SW480 (cell line): Measurements from ENCODE around the gene SETD4.
A peak's percentile ranks its signal among the peaks of the same experiment; 100 is the strongest.

Experiments used
- DNase-seq: peaks from one replicate; pipeline ENCODE4 v3.0.0-alpha.2; 2016; ENCODE audit warnings: low spot score

Gene SETD4

DNA sequence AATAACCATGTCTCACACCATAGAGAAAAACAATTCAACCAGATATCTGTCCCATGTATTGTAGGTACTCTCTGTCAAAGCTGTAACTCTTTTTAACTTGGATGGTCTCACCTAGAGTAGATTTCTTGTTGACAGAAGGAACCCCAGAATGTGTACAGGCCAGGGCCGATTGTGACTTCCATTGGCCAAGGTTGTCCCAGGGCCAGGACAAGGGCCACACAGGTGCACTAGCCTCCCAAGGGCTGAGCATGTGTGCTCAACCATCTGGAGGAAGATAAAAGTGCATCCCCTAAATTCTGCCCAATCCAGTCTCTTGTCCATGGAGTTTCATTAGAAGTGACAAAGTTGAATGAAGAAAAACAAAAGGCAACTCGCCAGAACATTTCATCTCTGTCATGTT lies 51.8 kb downstream of the SETD4 start:
- no peak for DNase-seq

DNA sequence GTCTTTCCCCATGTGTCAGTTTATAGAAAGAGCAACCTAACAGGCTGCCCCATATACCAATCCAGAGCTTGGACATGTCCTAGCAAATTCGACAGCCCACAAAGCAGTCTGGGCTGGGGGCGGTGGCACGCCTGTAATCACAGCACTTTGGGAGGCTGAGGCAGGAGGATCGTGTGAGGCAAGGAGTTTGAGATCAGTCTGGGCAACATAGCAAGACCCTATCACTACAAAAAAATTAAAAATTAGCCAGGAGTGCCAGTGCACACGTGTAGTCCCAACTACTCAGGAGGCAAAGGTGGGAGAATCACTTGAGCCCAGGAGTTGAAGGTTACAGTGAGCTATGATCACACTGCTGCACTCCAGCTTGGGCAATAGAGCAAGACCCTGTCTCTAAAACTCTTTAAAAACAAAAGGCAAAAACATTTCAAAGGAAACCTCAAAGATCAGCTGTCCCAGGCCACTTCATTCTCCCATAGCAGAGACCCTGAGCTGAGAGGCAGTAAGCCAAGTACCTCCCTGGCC lies 54.4 kb downstream of the SETD4 start:
- no peak for DNase-seq

GRCh38 chr21:36005018-36005417 lies 55.3 kb downstream of the SETD4 start:
- DNase-seq: no peak

- no peak for DNase-seq
Observed at GRCh38 chr21:36004441-36004840, 55.9 kb downstream of the SETD4 start.

DNA sequence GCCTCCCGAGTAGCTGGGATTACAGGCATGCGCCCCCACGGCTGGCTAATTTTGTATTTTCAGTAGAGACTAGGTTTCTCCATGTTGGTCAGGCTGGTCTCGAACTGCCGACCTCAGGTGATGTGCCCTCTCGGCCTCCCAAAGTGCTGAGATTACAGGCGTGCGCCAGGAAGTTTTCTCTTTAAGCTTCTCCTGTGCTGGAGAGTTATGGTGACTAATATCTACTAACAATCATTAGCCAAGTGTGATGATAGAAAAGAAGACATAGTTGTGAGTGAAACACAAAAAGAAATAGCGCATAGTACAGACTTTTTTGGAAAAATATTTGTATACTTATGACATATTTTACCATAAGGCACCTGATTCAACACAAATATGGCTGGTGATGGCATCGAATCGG lies 56.5 kb downstream of the SETD4 start:
- DNase-seq: no peak

DNA sequence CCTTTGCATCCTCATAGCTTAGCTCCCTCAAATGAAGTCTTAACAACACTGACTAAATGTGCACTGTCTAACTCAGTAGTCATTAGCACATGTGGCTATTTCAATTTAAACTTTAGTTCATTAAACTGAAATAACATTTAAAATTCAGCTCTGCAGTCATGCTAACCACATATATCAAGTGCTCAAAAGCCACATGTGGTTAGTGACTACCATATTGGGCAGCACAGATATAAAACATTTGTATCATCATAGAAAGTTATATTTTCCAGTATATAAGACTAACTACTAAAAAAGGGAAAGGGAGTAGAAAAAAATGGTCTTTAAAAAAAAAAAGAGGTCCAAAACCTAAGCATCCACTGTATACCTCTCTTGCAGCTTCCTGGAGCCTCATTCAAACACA lies 64.1 kb downstream of the SETD4 start:
- no peak for DNase-seq

DNA sequence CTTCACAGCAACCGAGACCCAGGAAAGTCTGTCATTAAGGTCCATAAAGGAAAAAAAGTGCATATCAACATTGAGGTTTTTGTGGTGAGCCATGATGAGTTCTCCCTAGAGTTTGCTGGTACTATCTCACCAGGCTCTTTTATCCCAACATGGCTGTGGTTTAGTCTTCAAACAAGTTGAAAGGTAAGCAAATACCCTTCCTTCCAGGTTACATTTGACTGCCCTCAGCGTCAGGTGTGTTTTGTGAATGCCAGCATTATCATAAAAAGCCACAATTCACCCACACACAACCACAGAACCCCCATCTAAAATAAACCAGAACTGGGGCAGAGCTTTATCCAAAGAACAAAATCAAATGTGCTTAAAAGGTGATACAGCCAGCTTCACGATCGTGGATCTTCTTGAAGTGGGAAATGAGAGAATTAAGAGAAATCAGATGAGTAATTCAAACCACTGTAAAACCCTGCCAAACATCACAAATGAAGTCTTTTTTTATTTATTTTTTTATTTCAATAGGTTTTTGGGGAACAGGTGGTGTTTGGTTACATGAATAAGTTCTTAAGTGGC lies 64.7 kb downstream of the SETD4 start:
- DNase-seq: peak; percentile 99

DNA sequence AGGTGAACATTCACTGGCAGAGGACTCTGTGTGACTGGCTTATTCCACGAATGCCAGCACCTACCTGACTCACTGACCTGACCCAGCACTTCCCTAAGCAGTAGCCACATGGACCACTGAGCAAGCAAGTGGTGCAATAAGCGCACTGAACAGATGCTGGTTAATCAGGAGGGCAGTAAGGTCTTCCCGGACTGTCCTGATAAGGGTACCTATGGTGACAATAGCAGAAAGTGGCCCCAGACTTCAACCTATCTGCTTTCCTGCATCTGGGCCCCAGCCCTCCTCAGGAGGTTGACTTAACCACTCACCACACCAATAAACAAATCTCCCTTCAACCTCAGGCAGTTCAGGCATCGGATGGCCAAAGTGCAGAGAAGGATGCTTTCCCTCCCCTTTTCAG lies 65.7 kb downstream of the SETD4 start:
- no peak for DNase-seq

DNA sequence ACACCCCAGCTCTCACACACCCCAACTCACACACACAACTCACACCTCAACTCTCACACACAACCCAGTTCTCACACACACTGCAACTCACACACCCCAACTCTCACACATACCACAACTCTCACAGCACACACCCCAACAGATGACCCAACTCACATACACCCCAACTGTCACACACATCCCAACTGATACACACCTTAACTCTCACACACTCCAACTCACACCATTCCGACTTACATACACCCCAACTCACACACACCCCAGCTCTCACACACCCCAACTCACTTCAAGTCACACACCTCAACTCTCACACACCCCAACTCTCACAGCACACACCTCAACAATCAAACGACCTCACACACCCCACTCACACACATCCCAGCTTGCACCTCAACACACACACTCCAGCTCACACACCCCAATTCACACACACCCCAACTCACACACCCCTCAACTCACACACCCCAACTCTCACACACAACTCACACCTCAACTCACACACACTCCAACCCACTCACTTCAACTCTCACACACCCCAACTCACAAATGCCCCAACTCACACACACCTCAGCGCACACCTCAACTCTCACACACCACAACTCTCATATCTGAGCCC lies 66.3 kb downstream of the SETD4 start:
- DNase-seq: no peak

- no peak for DNase-seq
Observed at GRCh38 chr21:35991131-35991530, 69.2 kb downstream of the SETD4 start.

DNA sequence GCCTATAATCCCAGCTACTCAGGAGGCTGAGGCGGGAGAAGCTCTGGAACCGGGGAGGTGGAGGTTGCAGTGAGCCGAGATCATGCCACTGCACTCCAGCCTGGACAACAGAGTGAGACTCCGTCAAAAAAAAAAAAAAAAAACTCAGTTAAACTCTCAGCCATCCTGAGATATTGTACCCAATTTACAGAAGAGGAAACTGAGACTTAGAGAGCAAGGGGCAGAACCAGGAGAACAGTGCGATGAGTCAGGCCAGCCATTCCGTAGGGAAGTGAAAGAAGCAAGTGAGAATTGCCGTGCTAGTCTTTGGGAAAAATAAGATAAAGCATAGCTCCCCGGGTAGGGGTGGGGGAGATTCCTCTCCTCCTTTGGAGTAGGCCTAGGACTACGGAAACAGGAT lies 69.7 kb downstream of the SETD4 start:
- DNase-seq: no peak

DNA sequence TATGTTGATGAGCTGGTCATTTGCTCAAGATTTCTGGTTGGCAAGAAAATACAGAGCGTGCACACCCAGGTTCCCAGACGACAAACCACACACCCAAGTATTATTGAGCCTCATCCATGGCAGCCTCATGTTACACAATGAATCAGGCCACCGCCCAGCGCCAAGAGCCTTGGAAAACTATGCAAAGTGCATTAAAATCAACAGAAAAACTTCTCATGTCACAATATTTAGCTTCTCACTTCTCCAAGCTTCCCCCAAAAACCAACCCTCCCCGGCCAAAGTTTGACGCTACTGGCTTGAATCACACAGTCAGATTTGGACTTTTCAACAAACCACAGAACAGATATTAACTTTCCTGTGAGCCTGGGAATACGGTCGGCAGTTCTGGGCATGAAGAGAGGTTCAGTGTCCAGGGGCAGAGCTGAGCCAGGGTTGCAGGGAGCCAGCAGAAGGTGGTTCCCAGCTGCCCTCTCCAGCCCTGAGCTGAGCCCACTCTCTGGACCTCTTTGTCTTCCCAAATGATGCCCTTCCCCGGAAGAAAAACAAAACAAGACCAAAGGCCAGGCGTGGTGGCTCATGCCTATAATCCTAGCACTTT lies 71.1 kb downstream of the SETD4 start:
- DNase-seq: no peak

GRCh38 chr21:35988416-35989137 lies 71.7 kb downstream of the SETD4 start:
- no peak for DNase-seq

- no peak for DNase-seq
Observed at GRCh38 chr21:35987475-35987874, 72.9 kb downstream of the SETD4 start.

GRCh38 chr21:35984654-35985361 lies 75.5 kb downstream of the SETD4 start:
- no peak for DNase-seq
